ENCODE data around the gene PIGN. TPM values are rescaled to one million over a fixed set of nuclear protein-coding genes. Genes with fewer than 3 reads are reported as not detected.

The PIGN gene
- polyA plus RNA-seq, 3 donors = 4.1 to 14.7 (median 14.6) TPM

DNA sequence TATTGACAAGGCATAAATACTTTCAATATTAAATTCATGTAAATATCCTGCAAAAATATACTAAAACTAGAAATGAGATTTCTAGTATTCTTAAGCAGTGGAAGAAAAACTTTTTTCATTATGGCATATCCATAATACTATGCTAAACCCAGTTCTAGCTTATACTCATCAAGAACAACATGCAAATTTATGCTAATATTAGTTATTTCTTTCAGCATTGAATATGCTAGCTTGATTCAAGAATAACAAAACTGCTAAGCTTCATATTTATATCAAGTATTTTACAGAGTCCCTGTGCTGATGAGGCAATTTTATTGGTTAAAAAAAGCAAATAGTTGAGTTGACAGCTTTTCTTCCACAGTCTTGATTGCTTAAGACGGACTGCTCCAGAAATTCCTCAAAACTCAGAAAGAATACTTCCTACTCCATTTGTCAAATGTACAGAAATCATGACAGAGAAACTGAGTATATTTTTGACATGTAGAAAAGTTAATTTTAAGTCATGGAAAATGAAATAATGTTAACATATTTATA lies 105.0 kb downstream of the PIGN start:
- WGBS (ENCODE audit: insufficient coverage) = no CpG with 5 or more reads among the region's 1 CpG
- no peaks in the 10 kb centered on the region for H3K79me2 ChIP-seq (ENCODE audit: insufficient read depth, low read length)
- intact Hi-C loops (cut with micrococcal nuclease) = no loop called here
- no peak overlapping the region for H3K4me3 ChIP-seq (replicated peaks in 1 of 3; ENCODE audit: low read depth in 2 of 3, low read length in 3 of 3)
- H3K27me3 Mint-ChIP-seq (ENCODE audit: low read depth in 3 of 3) = no peaks in the 10 kb centered on the region
- H3K4me1 ChIP-seq (ENCODE audit: control insufficient read depth in 1 of 2, insufficient read depth in 2 of 2, low read length in 2 of 2) = peaks cover 0 to 3% of the 10 kb centered on the region in 2 donors
- no peaks in the 10 kb centered on the region for H3K9me3 ChIP-seq (replicated peaks in 1 of 2; ENCODE audit: control insufficient read depth in 1 of 2, insufficient read depth in 1 of 2, low read length in 2 of 2)
- peaks cover 24 to 27% of the 10 kb centered on the region in 2 donors for H3K36me3 Mint-ChIP-seq
- H3K4me3 Mint-ChIP-seq = no peak overlapping the region
- no peak overlapping the region for H3K27ac Mint-ChIP-seq
- no peak overlapping the region for H2AFZ ChIP-seq (ENCODE audit: insufficient read depth, low read depth, low read length, poor library complexity, severe bottlenecking)
- no peak for DNase-seq
- TF ChIP-seq, protein P1, sequence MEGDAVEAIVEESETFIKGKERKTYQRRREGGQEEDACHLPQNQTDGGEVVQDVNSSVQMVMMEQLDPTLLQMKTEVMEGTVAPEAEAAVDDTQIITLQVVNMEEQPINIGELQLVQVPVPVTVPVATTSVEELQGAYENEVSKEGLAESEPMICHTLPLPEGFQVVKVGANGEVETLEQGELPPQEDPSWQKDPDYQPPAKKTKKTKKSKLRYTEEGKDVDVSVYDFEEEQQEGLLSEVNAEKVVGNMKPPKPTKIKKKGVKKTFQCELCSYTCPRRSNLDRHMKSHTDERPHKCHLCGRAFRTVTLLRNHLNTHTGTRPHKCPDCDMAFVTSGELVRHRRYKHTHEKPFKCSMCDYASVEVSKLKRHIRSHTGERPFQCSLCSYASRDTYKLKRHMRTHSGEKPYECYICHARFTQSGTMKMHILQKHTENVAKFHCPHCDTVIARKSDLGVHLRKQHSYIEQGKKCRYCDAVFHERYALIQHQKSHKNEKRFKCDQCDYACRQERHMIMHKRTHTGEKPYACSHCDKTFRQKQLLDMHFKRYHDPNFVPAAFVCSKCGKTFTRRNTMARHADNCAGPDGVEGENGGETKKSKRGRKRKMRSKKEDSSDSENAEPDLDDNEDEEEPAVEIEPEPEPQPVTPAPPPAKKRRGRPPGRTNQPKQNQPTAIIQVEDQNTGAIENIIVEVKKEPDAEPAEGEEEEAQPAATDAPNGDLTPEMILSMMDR (IDR thresholded peaks at IDR 0.05) = no peak
- peaks cover 8% of the 10 kb centered on the region for H3K4me1 Mint-ChIP-seq
- no peak overlapping the region for H3K4me2 ChIP-seq (replicated peaks; ENCODE audit: extremely low read depth, low read length, poor library complexity, severe bottlenecking)
- H3K27me3 ChIP-seq (ENCODE audit: control insufficient read depth in 2 of 2, insufficient read depth in 2 of 2, low read length in 2 of 2) = no peaks in the 10 kb centered on the region
- no peak overlapping the region for H3K9ac ChIP-seq (ENCODE audit: insufficient read depth, low read length, poor library complexity, severe bottlenecking)
- H4K20me1 ChIP-seq (ENCODE audit: insufficient read depth, low read length) = no peaks in the 10 kb centered on the region
- peaks cover 0 to 12% of the 10 kb centered on the region in 2 donors for H3K36me3 ChIP-seq (replicated peaks in 1 of 2; ENCODE audit: control insufficient read depth in 1 of 2, insufficient read depth in 2 of 2, low read length in 2 of 2)
- H3K27ac ChIP-seq (ENCODE audit: low read depth in 1 of 2, low read length in 2 of 2) = no peak overlapping the region
- H3K9me3 Mint-ChIP-seq = no peaks in the 10 kb centered on the region

DNA sequence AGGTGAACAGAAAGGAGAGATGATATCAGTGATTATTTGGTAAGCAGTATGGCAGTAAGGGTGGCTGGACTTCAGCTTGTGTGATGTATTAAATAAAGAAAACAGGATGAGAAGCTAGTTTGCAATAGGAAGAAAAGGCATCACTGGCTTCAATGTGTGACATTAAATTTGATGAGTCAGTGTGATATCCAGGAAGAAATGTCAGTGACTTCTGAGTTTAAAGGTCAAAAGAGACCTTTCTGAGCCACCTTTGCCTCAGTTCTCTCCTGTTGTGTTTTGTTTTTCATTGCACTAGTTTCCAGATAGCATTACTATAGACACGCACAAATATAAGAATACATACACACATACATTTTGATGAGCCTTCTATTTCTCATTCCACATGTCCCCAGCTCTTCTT lies 105.6 kb downstream of the PIGN start:
- WGBS (ENCODE audit: insufficient coverage) = 100% methylated on average over 1 of the region's 1 CpG
- no peak overlapping the region for H3K9ac ChIP-seq (ENCODE audit: insufficient read depth, low read length, poor library complexity, severe bottlenecking)
- no peaks in the 10 kb centered on the region for H3K27me3 Mint-ChIP-seq (ENCODE audit: low read depth in 3 of 3)
- no peak overlapping the region for H3K4me2 ChIP-seq (replicated peaks; ENCODE audit: extremely low read depth, low read length, poor library complexity, severe bottlenecking)
- peaks cover 0 to 7% of the 10 kb centered on the region in 2 donors for H3K36me3 ChIP-seq (replicated peaks in 1 of 2; ENCODE audit: control insufficient read depth in 1 of 2, insufficient read depth in 2 of 2, low read length in 2 of 2)
- H3K9me3 Mint-ChIP-seq = no peaks in the 10 kb centered on the region
- H2AFZ ChIP-seq (ENCODE audit: insufficient read depth, low read depth, low read length, poor library complexity, severe bottlenecking) = no peak overlapping the region
- H3K4me3 Mint-ChIP-seq = no peak overlapping the region
- H3K27me3 ChIP-seq (ENCODE audit: control insufficient read depth in 2 of 2, insufficient read depth in 2 of 2, low read length in 2 of 2) = no peaks in the 10 kb centered on the region
- DNase-seq = no peak
- peaks cover 8% of the 10 kb centered on the region for H3K4me1 Mint-ChIP-seq
- H3K79me2 ChIP-seq (ENCODE audit: insufficient read depth, low read length) = no peaks in the 10 kb centered on the region
- TF ChIP-seq, protein P1 (IDR thresholded peaks at IDR 0.05) = no peak
- peaks cover 20 to 23% of the 10 kb centered on the region in 2 donors for H3K36me3 Mint-ChIP-seq
- H3K4me1 ChIP-seq (ENCODE audit: control insufficient read depth in 1 of 2, insufficient read depth in 2 of 2, low read length in 2 of 2) = peaks cover 0 to 3% of the 10 kb centered on the region in 2 donors
- H3K9me3 ChIP-seq (replicated peaks in 1 of 2; ENCODE audit: control insufficient read depth in 1 of 2, insufficient read depth in 1 of 2, low read length in 2 of 2) = no peaks in the 10 kb centered on the region
- no peak overlapping the region for H3K4me3 ChIP-seq (replicated peaks in 1 of 3; ENCODE audit: low read depth in 2 of 3, low read length in 3 of 3)
- intact Hi-C loops (cut with micrococcal nuclease) = no loop called here
- no peak overlapping the region for H3K27ac ChIP-seq (ENCODE audit: low read depth in 1 of 2, low read length in 2 of 2)
- H3K27ac Mint-ChIP-seq = peak overlapping the region in 1 of 7 donors; percentile 4
- no peaks in the 10 kb centered on the region for H4K20me1 ChIP-seq (ENCODE audit: insufficient read depth, low read length)

All from CD14-positive monocyte (primary cell).